ENCODE data around the gene LRP2.
"Not testable (repeated sequence)": the region's sequence is repeated elsewhere in the genome, so short reads cannot be mapped to it uniquely, and the experiment has no call there.

DNA sequence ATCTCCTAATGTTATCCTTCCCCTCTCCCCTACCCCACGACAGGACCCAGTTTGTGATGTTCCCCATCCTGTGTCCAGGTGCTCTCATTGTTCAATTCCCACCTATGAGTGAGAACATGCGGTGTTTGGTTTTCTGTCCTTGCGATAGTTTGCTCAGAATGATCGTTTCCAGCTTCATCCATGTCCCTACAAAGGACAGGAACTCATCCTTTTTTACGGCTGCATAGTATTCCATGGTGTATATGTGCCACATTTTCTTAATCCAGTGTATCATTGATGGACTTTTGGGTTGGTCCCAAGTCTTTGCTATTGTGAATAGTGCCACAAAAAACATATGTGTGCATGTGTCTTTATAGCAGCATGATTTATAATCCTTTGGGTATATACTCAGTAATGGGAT is 54.0 kb downstream of the LRP2 start:
- TF ChIP-seq, protein P1, sequence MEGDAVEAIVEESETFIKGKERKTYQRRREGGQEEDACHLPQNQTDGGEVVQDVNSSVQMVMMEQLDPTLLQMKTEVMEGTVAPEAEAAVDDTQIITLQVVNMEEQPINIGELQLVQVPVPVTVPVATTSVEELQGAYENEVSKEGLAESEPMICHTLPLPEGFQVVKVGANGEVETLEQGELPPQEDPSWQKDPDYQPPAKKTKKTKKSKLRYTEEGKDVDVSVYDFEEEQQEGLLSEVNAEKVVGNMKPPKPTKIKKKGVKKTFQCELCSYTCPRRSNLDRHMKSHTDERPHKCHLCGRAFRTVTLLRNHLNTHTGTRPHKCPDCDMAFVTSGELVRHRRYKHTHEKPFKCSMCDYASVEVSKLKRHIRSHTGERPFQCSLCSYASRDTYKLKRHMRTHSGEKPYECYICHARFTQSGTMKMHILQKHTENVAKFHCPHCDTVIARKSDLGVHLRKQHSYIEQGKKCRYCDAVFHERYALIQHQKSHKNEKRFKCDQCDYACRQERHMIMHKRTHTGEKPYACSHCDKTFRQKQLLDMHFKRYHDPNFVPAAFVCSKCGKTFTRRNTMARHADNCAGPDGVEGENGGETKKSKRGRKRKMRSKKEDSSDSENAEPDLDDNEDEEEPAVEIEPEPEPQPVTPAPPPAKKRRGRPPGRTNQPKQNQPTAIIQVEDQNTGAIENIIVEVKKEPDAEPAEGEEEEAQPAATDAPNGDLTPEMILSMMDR (IDR thresholded peaks at IDR 0.05), result not testable (repeated sequence)
- not testable (repeated sequence) for TF ChIP-seq TAF1 (IDR thresholded peaks at IDR 0.05; ENCODE audit: borderline replicate concordance, low read depth, low read length); SMC3 (IDR thresholded peaks at IDR 0.05; ENCODE audit: low read depth, low read length); YY1 (IDR thresholded peaks at IDR 0.05; ENCODE audit: low read depth); RAD21 (IDR thresholded peaks at IDR 0.05; ENCODE audit: low read length); JUND (IDR thresholded peaks at IDR 0.05); POLR2AphosphoS5 (IDR thresholded peaks at IDR 0.05; ENCODE audit: low read depth, low read length); EZH2phosphoT487 (IDR thresholded peaks at IDR 0.05; ENCODE audit: borderline replicate concordance, low read depth)
- TF ChIP-seq, protein P2, sequence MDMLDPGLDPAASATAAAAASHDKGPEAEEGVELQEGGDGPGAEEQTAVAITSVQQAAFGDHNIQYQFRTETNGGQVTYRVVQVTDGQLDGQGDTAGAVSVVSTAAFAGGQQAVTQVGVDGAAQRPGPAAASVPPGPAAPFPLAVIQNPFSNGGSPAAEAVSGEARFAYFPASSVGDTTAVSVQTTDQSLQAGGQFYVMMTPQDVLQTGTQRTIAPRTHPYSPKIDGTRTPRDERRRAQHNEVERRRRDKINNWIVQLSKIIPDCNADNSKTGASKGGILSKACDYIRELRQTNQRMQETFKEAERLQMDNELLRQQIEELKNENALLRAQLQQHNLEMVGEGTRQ (IDR thresholded peaks at IDR 0.05; ENCODE audit: borderline replicate concordance, low read depth, low read length), result not testable (repeated sequence)
